ENCODE results near the gene EFCAB12. TPM values are rescaled to one million over a fixed set of nuclear protein-coding genes. Genes with fewer than 3 reads are reported as not detected.

Gene EFCAB12
- total and polyA plus RNA-seq, 2 experiments from 2014 or later, result not detected

- Histone ChIP-seq H3K27ac (no peak overlapping the region), H3K4me3 (no peak overlapping the region), H3K4me2 (ENCODE audit: unreplicated experiment) (no peak overlapping the region), H3K9ac (no peak overlapping the region), H2AFZ (no peak overlapping the region), H3K36me3 (ENCODE audit: low read depth) (no peaks in the 10 kb centered on the region), H3K79me2 (ENCODE audit: insufficient read depth) (peaks cover 72% of the 10 kb centered on the region), H4K20me1 (ENCODE audit: insufficient read depth) (no peaks in the 10 kb centered on the region), H3K4me1 (ENCODE audit: insufficient read depth) (peaks cover 35% of the 10 kb centered on the region), H3K27me3 (replicated peaks; ENCODE audit: insufficient read depth) (no peaks in the 10 kb centered on the region), H3K9me3 (ENCODE audit: low read depth) (no peaks in the 10 kb centered on the region), H3K9me2 (ENCODE audit: insufficient read depth) (no peaks in the 10 kb centered on the region), H3F3A (ENCODE audit: insufficient read depth) (peaks cover 22% of the 10 kb centered on the region)
- TF ChIP-seq EZH2phosphoT487 (IDR thresholded peaks at IDR 0.05; ENCODE audit: insufficient read depth, low read depth), result no peak
- TF ChIP-seq EZH2 (IDR thresholded peaks at IDR 0.05; ENCODE audit: insufficient read depth, poor library complexity, severe bottlenecking), result no peak
- in situ Hi-C loops (cut with MboI), result no loop called here
- 73 to 82% methylated on average over 3 of the region's 3 CpGs for WGBS, 2 experiments (ENCODE audit: low coverage in 1 of 2, low lambda C conversion rate in 2 of 2, missing lambda C conversion rate in 2 of 2)
- no peak for DNase-seq
These were observed 17.0 kb upstream of the EFCAB12 start for GRCh38 chr3:129445471-129445870.

DNA sequence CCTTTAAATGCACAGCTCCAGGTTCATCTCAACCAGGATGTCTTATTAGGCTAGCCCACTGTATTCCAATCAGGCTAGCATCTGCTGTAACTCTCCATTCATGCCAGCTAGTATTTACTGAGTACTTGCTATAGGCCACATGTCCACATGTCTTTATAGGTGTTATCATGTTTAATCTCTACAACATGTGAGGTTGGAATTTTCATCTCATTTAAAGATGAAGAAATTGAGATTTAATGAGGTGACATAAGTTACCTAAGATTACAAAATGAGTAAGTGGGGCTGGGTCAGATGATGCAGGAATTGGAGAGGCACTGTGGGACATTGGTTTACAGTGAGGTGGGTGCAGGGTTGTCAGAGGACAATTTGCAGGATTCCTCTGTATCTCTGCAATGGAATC lies 14.5 kb upstream of the EFCAB12 start:
- H3K9me2 ChIP-seq (ENCODE audit: insufficient read depth), result no peaks in the 10 kb centered on the region
- peak overlapping the region; percentile 96 for H3K9ac ChIP-seq
- TF ChIP-seq EZH2phosphoT487 (IDR thresholded peaks at IDR 0.05; ENCODE audit: insufficient read depth, low read depth), result no peak
- no peak for TF ChIP-seq EZH2 (IDR thresholded peaks at IDR 0.05; ENCODE audit: insufficient read depth, poor library complexity, severe bottlenecking)
- peak overlapping the region; percentile 98 for H3K27ac ChIP-seq
- 0 out of 2 replicates have a peak overlapping the region, but pooled peaks have one; percentile 100 for H3K4me3 ChIP-seq
- peaks cover 82% of the 10 kb centered on the region for H3K79me2 ChIP-seq (ENCODE audit: insufficient read depth)
- H2AFZ ChIP-seq, result peak overlapping the region; percentile 77
- H3F3A ChIP-seq (ENCODE audit: insufficient read depth), result peaks cover 24% of the 10 kb centered on the region
- 0 out of 2 replicates have a peak, but pooled peaks cover 2% of the 10 kb centered on the region for H3K36me3 ChIP-seq (ENCODE audit: low read depth)
- H3K9me3 ChIP-seq (ENCODE audit: low read depth), result no peaks in the 10 kb centered on the region
- H3K4me1 ChIP-seq (ENCODE audit: insufficient read depth), result peaks cover 44% of the 10 kb centered on the region
- in situ Hi-C loops (cut with MboI), result no loop called here
- H4K20me1 ChIP-seq (ENCODE audit: insufficient read depth), result no peaks in the 10 kb centered on the region
- H3K4me2 ChIP-seq (ENCODE audit: unreplicated experiment), result peak overlapping the region; percentile 99
- no peaks in the 10 kb centered on the region for H3K27me3 ChIP-seq (replicated peaks; ENCODE audit: insufficient read depth)
- DNase-seq, result peak; percentile 16

- H3K9ac ChIP-seq, result peak overlapping the region; percentile 96
- no peak for TF ChIP-seq EZH2 (IDR thresholded peaks at IDR 0.05; ENCODE audit: insufficient read depth, poor library complexity, severe bottlenecking)
- TF ChIP-seq EZH2phosphoT487 (IDR thresholded peaks at IDR 0.05; ENCODE audit: insufficient read depth, low read depth), result no peak
- peak overlapping the region; percentile 77 for H2AFZ ChIP-seq
- H3F3A ChIP-seq (ENCODE audit: insufficient read depth), result peaks cover 24% of the 10 kb centered on the region
- H3K27me3 ChIP-seq (replicated peaks; ENCODE audit: insufficient read depth), result no peaks in the 10 kb centered on the region
- DNase-seq, result no peak
- in situ Hi-C loops (cut with MboI), result no loop called here
- H3K4me3 ChIP-seq, result peak overlapping the region; percentile 100
- no peaks in the 10 kb centered on the region for H4K20me1 ChIP-seq (ENCODE audit: insufficient read depth)
- peak overlapping the region; percentile 98 for H3K27ac ChIP-seq
- H3K4me2 ChIP-seq (ENCODE audit: unreplicated experiment), result peak overlapping the region; percentile 99
- peaks cover 48% of the 10 kb centered on the region for H3K4me1 ChIP-seq (ENCODE audit: insufficient read depth)
- H3K9me3 ChIP-seq (ENCODE audit: low read depth), result no peaks in the 10 kb centered on the region
- 52% methylated on average over 2 of the region's 2 CpGs for WGBS, 2 experiments (ENCODE audit: low coverage in 1 of 2, low lambda C conversion rate in 2 of 2, missing lambda C conversion rate in 2 of 2)
- H3K79me2 ChIP-seq (ENCODE audit: insufficient read depth), result peaks cover 82% of the 10 kb centered on the region
- H3K9me2 ChIP-seq (ENCODE audit: insufficient read depth), result no peaks in the 10 kb centered on the region
- peaks cover 7% of the 10 kb centered on the region; the same call in 1 of the 2 replicates for H3K36me3 ChIP-seq (ENCODE audit: low read depth)
These were observed 14.1 kb upstream of the EFCAB12 start for GRCh38 chr3:129442486-129442885.

DNA sequence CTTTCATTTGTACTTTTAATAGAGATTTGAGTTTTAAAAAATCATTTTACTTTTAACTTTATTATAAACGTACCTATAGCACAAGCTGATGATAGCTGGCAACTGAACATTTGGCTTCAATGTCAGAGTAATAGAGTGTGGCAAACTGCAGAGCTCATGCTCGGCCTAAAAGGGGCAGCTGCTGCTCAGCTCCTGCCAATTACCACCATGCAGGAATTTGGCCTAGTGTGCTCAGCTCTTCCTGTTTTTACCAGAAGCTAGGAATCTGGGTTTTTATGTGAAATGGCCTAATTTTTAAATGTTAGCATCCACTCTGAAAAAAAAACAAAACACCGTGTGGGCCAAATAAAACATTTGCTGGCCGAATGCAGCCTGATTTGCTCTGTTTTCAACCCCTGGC lies 13.3 kb upstream of the EFCAB12 start:
- DNase-seq, result peak; percentile 72

GRCh38 chr3:129441215-129441614 lies 12.8 kb upstream of the EFCAB12 start:
- peaks cover 59% of the 10 kb centered on the region for H3K4me1 ChIP-seq (ENCODE audit: insufficient read depth)
- H3K9me2 ChIP-seq (ENCODE audit: insufficient read depth), result no peaks in the 10 kb centered on the region
- H3K79me2 ChIP-seq (ENCODE audit: insufficient read depth), result peaks cover 82% of the 10 kb centered on the region
- peaks cover 15% of the 10 kb centered on the region for H3K36me3 ChIP-seq (ENCODE audit: low read depth)
- WGBS, 2 experiments (ENCODE audit: low coverage in 1 of 2, low lambda C conversion rate in 2 of 2, missing lambda C conversion rate in 2 of 2), result 18 to 20% methylated on average over 9 of the region's 9 CpGs
- peak; percentile 52 for DNase-seq
- no peaks in the 10 kb centered on the region for H4K20me1 ChIP-seq (ENCODE audit: insufficient read depth)
- H3K27ac ChIP-seq, result peak overlapping the region; percentile 98
- H2AFZ ChIP-seq, result peak overlapping the region; percentile 77
- H3K9ac ChIP-seq, result peak overlapping the region; percentile 96
- H3K9me3 ChIP-seq (ENCODE audit: low read depth), result no peaks in the 10 kb centered on the region
- in situ Hi-C loops (cut with MboI), result no loop called here
- no peaks in the 10 kb centered on the region for H3K27me3 ChIP-seq (replicated peaks; ENCODE audit: insufficient read depth)
- peaks cover 24% of the 10 kb centered on the region for H3F3A ChIP-seq (ENCODE audit: insufficient read depth)
- peak overlapping the region; percentile 99 for H3K4me2 ChIP-seq (ENCODE audit: unreplicated experiment)
- TF ChIP-seq EZH2phosphoT487 (IDR thresholded peaks at IDR 0.05; ENCODE audit: insufficient read depth, low read depth), result no peak
- no peak for TF ChIP-seq EZH2 (IDR thresholded peaks at IDR 0.05; ENCODE audit: insufficient read depth, poor library complexity, severe bottlenecking)
- H3K4me3 ChIP-seq, result peak overlapping the region; percentile 100

More for the DNA sequence above, 13.3 kb upstream of the EFCAB12 start:
- Histone ChIP-seq H3K4me2 (ENCODE audit: unreplicated experiment) (peak overlapping the region; percentile 99), H3K9me2 (ENCODE audit: insufficient read depth) (no peaks in the 10 kb centered on the region), H3K27me3 (replicated peaks; ENCODE audit: insufficient read depth) (no peaks in the 10 kb centered on the region), H4K20me1 (ENCODE audit: insufficient read depth) (no peaks in the 10 kb centered on the region), H3F3A (ENCODE audit: insufficient read depth) (peaks cover 24% of the 10 kb centered on the region), H3K36me3 (ENCODE audit: low read depth) (peaks cover 14% of the 10 kb centered on the region), H2AFZ (peak overlapping the region; percentile 77), H3K27ac (peak overlapping the region; percentile 98), H3K4me3 (peak overlapping the region; percentile 100), H3K4me1 (ENCODE audit: insufficient read depth) (peaks cover 53% of the 10 kb centered on the region), H3K79me2 (ENCODE audit: insufficient read depth) (peaks cover 82% of the 10 kb centered on the region), H3K9me3 (ENCODE audit: low read depth) (no peaks in the 10 kb centered on the region), H3K9ac (peak overlapping the region; percentile 96)
- WGBS, 2 experiments (ENCODE audit: low coverage in 1 of 2, low lambda C conversion rate in 2 of 2, missing lambda C conversion rate in 2 of 2), result 3 to 8% methylated on average over 4 of the region's 4 CpGs
- in situ Hi-C loops (cut with MboI), result no loop called here
- TF ChIP-seq EZH2 (IDR thresholded peaks at IDR 0.05; ENCODE audit: insufficient read depth, poor library complexity, severe bottlenecking), result no peak
- TF ChIP-seq EZH2phosphoT487 (IDR thresholded peaks at IDR 0.05; ENCODE audit: insufficient read depth, low read depth), result no peak
